ENCODE measurements around the gene EPHA2. TPM values are rescaled to one million over a fixed set of nuclear protein-coding genes. Genes with fewer than 3 reads are reported as not detected.
"Not testable (repeated sequence)": the region's sequence is repeated elsewhere in the genome, so short reads cannot be mapped to it uniquely, and the experiment has no call there.

EPHA2 gene
- total and polyA plus RNA-seq, 11 donors, result 5.6 to 34.7 (median 14.6) TPM

DNA sequence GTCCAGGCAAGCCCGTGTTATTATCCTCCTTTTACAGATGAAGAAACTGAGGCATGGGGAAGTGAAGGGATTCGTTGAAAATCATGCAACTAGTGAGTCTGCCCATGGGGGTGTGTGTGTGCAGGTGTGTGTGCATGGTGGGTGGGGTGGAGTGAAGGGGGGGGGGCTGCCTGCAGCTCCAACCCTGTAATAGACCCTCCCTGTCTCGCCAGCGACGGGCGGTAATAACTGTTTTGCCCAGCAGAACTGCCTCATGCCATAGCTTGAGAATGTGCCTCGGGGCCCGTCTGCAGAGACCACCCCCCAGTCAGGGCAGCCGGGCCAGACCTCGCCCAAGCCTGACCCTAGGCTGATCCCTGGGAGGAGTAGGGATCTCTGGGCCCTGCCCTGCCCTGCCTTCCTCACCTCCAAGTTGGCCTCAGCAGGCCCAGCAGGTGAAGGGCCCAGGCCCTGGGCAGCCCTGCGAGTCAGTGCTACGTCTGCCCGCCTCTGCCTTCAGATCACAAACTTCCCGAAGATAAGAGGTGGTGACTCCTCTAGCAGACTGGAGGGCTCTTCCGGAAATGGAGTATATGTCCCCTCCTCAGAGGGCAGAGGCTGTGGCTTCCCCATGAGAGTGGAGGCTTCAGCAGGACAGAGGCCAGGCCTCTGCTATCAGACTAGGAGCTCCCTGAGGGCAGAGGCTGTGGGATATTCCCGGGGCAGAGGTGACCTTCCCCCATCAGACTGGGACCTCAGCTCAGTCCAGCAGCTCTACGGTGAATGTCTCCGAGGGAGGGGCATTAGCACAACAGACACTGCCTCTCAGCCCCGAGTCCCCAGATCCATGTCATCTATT, 15.7 kb upstream of the EPHA2 start:
- TF ChIP-seq POLR2A (IDR thresholded peaks at IDR 0.05), result no peak
- WGBS, 4 donors, result 91 to 94% (median 93%) methylated on average over 14 to 19 of the region's 19 CpGs
- ATAC-seq, result no peak
- Histone ChIP-seq H3K4me1 (peaks cover 6 to 52% (median 37%) of the 10 kb centered on the region in 12 donors), H3K27me3 (peaks cover 0 to 8% (median 0%) of the 10 kb centered on the region in 9 donors), H3K4me3 (no peak overlapping the region), H3K36me3 (no peaks in the 10 kb centered on the region), H3K9me3 (no peaks in the 10 kb centered on the region), H3K27ac (no peak overlapping the region)
- intact Hi-C loops (cut with DNase I), result no loop called here
- no peak for DNase-seq

DNA sequence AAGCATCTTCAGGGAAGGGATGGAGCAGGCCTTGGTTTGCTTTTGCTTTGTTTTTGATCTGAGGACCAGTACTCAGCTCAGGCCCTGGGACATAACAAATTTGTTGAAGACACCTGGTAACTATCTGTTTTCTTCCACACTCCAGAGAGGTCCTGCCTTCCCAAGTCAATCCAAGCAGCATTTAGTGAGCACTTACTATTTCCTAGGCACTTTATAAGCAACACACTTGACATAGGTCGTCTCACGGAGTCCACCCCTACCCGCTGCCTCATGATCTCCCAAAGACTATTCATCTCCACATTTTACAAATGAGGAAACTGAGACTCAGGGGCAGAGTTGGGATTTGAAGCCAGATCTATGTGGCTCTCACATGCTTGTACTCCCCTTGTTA, 14.4 kb upstream of the EPHA2 start:
- 90 to 95% (median 95%) methylated on average over 3 of the region's 3 CpGs for WGBS, 4 donors
- Histone ChIP-seq H3K27me3 (peaks cover 0 to 8% (median 0%) of the 10 kb centered on the region in 9 donors), H3K9me3 (no peaks in the 10 kb centered on the region), H3K4me1 (peaks cover 0 to 42% (median 25%) of the 10 kb centered on the region in 12 donors), H3K36me3 (no peaks in the 10 kb centered on the region), H3K4me3 (no peak overlapping the region), H3K27ac (no peak overlapping the region)
- no peak for TF ChIP-seq POLR2A (IDR thresholded peaks at IDR 0.05)
- TF ChIP-seq, protein P1, sequence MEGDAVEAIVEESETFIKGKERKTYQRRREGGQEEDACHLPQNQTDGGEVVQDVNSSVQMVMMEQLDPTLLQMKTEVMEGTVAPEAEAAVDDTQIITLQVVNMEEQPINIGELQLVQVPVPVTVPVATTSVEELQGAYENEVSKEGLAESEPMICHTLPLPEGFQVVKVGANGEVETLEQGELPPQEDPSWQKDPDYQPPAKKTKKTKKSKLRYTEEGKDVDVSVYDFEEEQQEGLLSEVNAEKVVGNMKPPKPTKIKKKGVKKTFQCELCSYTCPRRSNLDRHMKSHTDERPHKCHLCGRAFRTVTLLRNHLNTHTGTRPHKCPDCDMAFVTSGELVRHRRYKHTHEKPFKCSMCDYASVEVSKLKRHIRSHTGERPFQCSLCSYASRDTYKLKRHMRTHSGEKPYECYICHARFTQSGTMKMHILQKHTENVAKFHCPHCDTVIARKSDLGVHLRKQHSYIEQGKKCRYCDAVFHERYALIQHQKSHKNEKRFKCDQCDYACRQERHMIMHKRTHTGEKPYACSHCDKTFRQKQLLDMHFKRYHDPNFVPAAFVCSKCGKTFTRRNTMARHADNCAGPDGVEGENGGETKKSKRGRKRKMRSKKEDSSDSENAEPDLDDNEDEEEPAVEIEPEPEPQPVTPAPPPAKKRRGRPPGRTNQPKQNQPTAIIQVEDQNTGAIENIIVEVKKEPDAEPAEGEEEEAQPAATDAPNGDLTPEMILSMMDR (IDR thresholded peaks at IDR 0.05), result no peak
- ATAC-seq (no peak), DNase-seq (no peak)
- intact Hi-C loops (cut with DNase I), result no loop called here

DNA sequence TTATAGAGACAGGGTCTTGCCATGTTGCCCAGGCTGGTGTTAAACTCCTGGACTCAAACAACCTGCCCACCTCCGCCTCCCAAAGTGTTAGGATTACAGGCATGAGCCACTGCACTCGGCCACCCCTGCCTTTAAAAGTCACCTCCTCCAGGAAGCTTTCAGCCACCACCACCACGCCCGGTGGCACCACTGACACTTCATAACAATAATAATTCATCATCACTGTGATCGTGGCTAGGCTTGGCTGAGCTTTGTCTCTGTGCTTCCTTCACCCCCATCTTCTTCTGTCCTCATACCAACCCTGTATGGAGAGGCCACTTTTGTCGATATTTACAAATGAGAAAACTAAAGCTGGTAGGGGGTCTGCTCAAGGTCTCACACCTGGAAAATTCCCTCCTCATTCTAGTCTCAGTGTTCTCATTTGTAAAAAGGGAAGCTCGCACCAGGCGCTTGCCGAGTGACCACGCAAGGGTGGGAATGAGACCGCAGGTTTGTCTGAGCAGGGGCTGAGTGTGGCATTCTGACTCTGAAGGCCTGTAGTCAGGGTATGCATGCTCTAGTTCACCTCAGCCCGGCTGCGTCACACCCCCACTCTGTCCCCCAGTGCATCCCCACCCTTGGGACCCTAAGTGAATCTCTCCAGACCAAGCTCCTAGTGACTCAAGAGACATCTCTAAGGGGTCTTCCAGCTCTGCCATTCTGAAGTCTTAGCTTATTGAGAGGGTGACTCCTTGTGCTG, 12.9 kb upstream of the EPHA2 start:
- no peaks in the 10 kb centered on the region for H3K36me3 ChIP-seq
- H3K27ac ChIP-seq, result no peak overlapping the region
- no peak for DNase-seq
- TF ChIP-seq, protein P1 (IDR thresholded peaks at IDR 0.05), result no peak
- no peak for TF ChIP-seq POLR2A (IDR thresholded peaks at IDR 0.05)
- no peak for ATAC-seq
- H3K4me3 ChIP-seq, result no peak overlapping the region
- peaks cover 0 to 36% (median 20%) of the 10 kb centered on the region in 12 donors for H3K4me1 ChIP-seq
- intact Hi-C loops (cut with DNase I), result no loop called here
- 78 to 92% (median 87%) methylated on average over 12 to 13 of the region's 13 CpGs for WGBS, 4 donors
- no peaks in the 10 kb centered on the region for H3K9me3 ChIP-seq
- peaks cover 0 to 8% (median 0%) of the 10 kb centered on the region in 9 donors for H3K27me3 ChIP-seq

DNA sequence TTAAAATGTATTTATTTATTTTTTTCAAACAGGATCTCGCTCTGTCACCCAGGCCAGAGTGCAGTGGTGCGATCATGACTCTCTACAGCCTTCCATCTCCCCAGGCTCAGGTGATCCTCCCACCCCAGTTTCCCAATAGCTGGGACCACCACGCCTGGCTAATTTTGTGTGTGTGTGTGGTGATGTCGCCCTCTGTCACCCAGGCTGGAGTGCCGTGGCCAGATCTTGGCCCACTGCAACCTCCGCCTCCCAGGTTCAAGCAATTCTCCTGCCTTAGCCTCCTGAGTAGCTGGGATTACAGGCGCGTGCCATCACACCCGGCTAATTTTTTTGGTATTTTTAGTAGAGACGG, 12.3 kb upstream of the EPHA2 start:
- DNase-seq; H3K27ac ChIP-seq; H3K27me3 ChIP-seq; intact Hi-C loops (cut with DNase I); H3K9me3 ChIP-seq; H3K36me3 ChIP-seq; ATAC-seq: not testable (repeated sequence)
- H3K4me3 ChIP-seq, result peak overlapping the region in 10 of 12 donors; percentile 41 to 70 (median 57)
- peaks cover 0 to 30% (median 16%) of the 10 kb centered on the region in 12 donors for H3K4me1 ChIP-seq
- 66 to 71% (median 69%) methylated on average over 9 to 10 of the region's 10 CpGs for WGBS, 4 donors
